H1 (cell line): ENCODE measurements around the gene RNF130.

ENCODE experiments used
- CBX8 ChIP-seq: fragments of 300-800, 300-1000 bp; sonication (generic); IDR thresholded peaks from 2 replicates; pipeline ENCODE4 v1.7.1; 2016; ENCODE audit warnings: low read depth, low read length, borderline replicate concordance
- CHD1 ChIP-seq: IDR thresholded peaks from 2 replicates; pipeline ENCODE4 v1.6.1; 2012; ENCODE audit warnings: low read depth, low read length, improper control_type of control experiment
- EP300 ChIP-seq, 2 experiments: IDR thresholded peaks; 1 replicate in 1 of 2; 2 replicates in 1 of 2; pipeline ENCODE4 v1.6.1; 2011 to 2012; ENCODE audit warnings: low read depth in 2 of 2, low read length in 2 of 2, mild to moderate bottlenecking in 2 of 2, borderline replicate concordance in 1 of 2, inconsistent platforms in 1 of 2, moderate library complexity in 1 of 2
- EZH2 ChIP-seq: fragments of 200-600 bp; sonication (generic); IDR thresholded peaks from 2 replicates; pipeline ENCODE4 v1.7.1; 2012; ENCODE audit warnings: low read depth, mild to moderate bottlenecking, moderate library complexity, low read length, inconsistent platforms; ENCODE audit not compliant: severe bottlenecking
- POLR2A ChIP-seq, 2 experiments: IDR thresholded peaks; 1 replicate in 1 of 2; 2 replicates in 1 of 2; pipeline ENCODE4 v1.6.1; 2011; ENCODE audit warnings: low read depth in 2 of 2, low read length in 2 of 2, mild to moderate bottlenecking in 2 of 2; ENCODE audit errors: control extremely low read depth in 1 of 2
- POLR2AphosphoS5 ChIP-seq: IDR thresholded peaks from 2 replicates; pipeline ENCODE4 v1.6.1; 2011; ENCODE audit warnings: low read depth, low read length
- RFX5 ChIP-seq: IDR thresholded peaks from 2 replicates; pipeline ENCODE4 v1.6.1; 2011; ENCODE audit warnings: low read depth, low read length, improper control_type of control experiment, borderline replicate concordance
- RXRA ChIP-seq: IDR thresholded peaks from 2 replicates; pipeline ENCODE4 v1.6.1; 2011; ENCODE audit warnings: low read depth, mild to moderate bottlenecking, low read length, moderate library complexity; ENCODE audit not compliant: insufficient read depth
- SIN3A ChIP-seq, 2 experiments: IDR thresholded peaks in 1 of 2; conservative IDR thresholded peaks in 1 of 2; 2 replicates each; pipeline ENCODE4 v1.6.1; 2011 to 2012; ENCODE audit warnings: low read length in 2 of 2, improper control_type of control experiment in 1 of 2, low read depth in 1 of 2, mild to moderate bottlenecking in 1 of 2
- SP1 ChIP-seq: IDR thresholded peaks from 2 replicates; pipeline ENCODE4 v1.6.1; 2011; ENCODE audit warnings: low read depth, low read length
- TCF12 ChIP-seq: IDR thresholded peaks from 2 replicates; pipeline ENCODE4 v1.6.1; 2011; ENCODE audit warnings: low read depth, mild to moderate bottlenecking, low read length
- YY1 ChIP-seq: IDR thresholded peaks from 2 replicates; pipeline ENCODE4 v1.6.1; 2011; ENCODE audit warnings: low read depth, mild to moderate bottlenecking, low read length
- TF ChIP-seq, protein P1 (sequence below), 3 experiments: IDR thresholded peaks; 1 replicate in 2 of 3; 2 replicates in 1 of 3; pipeline versions ENCODE4 v1.5.1 to v1.6.1; 2011; ENCODE audit warnings: low read length in 3 of 3, mild to moderate bottlenecking in 3 of 3, inconsistent platforms in 2 of 3, low read depth in 1 of 3, moderate library complexity in 1 of 3; ENCODE audit not compliant: insufficient read depth in 1 of 3; ENCODE audit errors: control extremely low read depth in 1 of 3
- TF ChIP-seq, protein P2 (sequence below): IDR thresholded peaks from 2 replicates; pipeline ENCODE4 v1.6.1; 2012; ENCODE audit warnings: inconsistent platforms

DNA sequence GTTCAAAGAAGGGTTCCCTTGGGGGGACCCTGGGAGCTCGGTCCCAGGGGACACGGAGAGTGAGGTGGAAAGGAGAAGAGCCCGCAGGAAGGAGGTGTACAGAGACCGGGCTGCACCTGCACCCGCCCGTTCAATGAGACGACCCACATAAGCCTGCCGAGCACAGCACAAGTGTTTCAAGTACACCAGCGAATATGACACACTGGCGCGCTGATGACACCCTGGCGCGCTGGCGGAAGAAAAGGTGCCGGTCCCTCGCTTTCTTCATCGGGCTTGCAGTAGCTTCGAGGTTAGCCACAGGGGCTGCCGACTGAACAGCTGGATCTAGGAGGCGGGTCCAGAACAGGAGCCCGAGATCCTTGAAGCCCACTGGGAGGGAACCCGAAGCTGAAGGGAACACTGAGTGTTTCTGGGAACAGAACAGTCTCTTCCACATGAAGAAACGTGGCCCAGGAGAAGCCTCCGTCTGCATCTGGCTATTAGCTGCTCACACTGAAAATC lies 165.2 kb downstream of the RNF130 start:
- TF ChIP-seq SIN3A (conservative IDR thresholded peaks at IDR 0.05 in 1 of 2, IDR thresholded peaks at IDR 0.05 in 1 of 2; ENCODE audit: low read depth in 1 of 2, low read length in 2 of 2) (no peak), SP1 (no peak), EP300 (IDR thresholded peaks at IDR 0.05; ENCODE audit: borderline replicate concordance in 1 of 2, low read depth in 2 of 2, low read length in 2 of 2) (no peak), POLR2A (IDR thresholded peaks at IDR 0.05; ENCODE audit: control extremely low read depth in 1 of 2, low read depth in 2 of 2, low read length in 2 of 2) (no peak), YY1 (no peak), EZH2 (no peak), TCF12 (no peak), RFX5 (no peak), CBX8 (no peak), RXRA (no peak), POLR2AphosphoS5 (no peak), CHD1 (no peak)
- TF ChIP-seq, protein P1, sequence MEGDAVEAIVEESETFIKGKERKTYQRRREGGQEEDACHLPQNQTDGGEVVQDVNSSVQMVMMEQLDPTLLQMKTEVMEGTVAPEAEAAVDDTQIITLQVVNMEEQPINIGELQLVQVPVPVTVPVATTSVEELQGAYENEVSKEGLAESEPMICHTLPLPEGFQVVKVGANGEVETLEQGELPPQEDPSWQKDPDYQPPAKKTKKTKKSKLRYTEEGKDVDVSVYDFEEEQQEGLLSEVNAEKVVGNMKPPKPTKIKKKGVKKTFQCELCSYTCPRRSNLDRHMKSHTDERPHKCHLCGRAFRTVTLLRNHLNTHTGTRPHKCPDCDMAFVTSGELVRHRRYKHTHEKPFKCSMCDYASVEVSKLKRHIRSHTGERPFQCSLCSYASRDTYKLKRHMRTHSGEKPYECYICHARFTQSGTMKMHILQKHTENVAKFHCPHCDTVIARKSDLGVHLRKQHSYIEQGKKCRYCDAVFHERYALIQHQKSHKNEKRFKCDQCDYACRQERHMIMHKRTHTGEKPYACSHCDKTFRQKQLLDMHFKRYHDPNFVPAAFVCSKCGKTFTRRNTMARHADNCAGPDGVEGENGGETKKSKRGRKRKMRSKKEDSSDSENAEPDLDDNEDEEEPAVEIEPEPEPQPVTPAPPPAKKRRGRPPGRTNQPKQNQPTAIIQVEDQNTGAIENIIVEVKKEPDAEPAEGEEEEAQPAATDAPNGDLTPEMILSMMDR (IDR thresholded peaks at IDR 0.05; ENCODE audit: control extremely low read depth in 1 of 3, insufficient read depth in 1 of 3, low read depth in 1 of 3, low read length in 3 of 3), result no peak
- TF ChIP-seq, protein P2, sequence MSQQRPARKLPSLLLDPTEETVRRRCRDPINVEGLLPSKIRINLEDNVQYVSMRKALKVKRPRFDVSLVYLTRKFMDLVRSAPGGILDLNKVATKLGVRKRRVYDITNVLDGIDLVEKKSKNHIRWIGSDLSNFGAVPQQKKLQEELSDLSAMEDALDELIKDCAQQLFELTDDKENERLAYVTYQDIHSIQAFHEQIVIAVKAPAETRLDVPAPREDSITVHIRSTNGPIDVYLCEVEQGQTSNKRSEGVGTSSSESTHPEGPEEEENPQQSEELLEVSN, result no peak; the same call in 1 of the 2 replicates
